ENCODE results near the gene NKAIN4. TPM values are rescaled to one million over a fixed set of nuclear protein-coding genes. Genes with fewer than 3 reads are reported as not detected.

The NKAIN4 gene
- polyA plus RNA-seq, 1 donor = 20.7 TPM

- DNase-seq = no peak
These were observed 59.5 kb downstream of the NKAIN4 start for GRCh38 chr20:63194797-63195173.

- no peak for DNase-seq
These were observed 60.1 kb downstream of the NKAIN4 start for GRCh38 chr20:63194007-63194796.

GRCh38 chr20:63192721-63193120 lies 61.5 kb downstream of the NKAIN4 start:
- no peak for DNase-seq

- DNase-seq = no peak
These were observed 62.9 kb downstream of the NKAIN4 start for GRCh38 chr20:63191400-63191799.

- no peak for DNase-seq
These were observed 63.4 kb downstream of the NKAIN4 start for GRCh38 chr20:63190828-63191227.

Other genes with a start within 250 kb of the NKAIN4 start
- not detected for gene BHLHE23, start 247.5 kb downstream of the NKAIN4 start, polyA plus RNA-seq (ENCODE audit: insufficient read length)
- gene YTHDF1, start 38.3 kb downstream of the NKAIN4 start, polyA plus RNA-seq (ENCODE audit: insufficient read length) = 45.5 TPM
- 0.37 TPM for gene BIRC7, start 18.6 kb downstream of the NKAIN4 start, polyA plus RNA-seq (ENCODE audit: insufficient read length)
- gene ARFGAP1, start 18.4 kb upstream of the NKAIN4 start, polyA plus RNA-seq (ENCODE audit: insufficient read length) = 67.1 TPM
- 1.2 TPM for gene COL20A1, start 38.7 kb upstream of the NKAIN4 start, polyA plus RNA-seq (ENCODE audit: insufficient read length)
- 13.3 TPM for gene CHRNA4, start 106.9 kb upstream of the NKAIN4 start, polyA plus RNA-seq (ENCODE audit: insufficient read length)
- gene KCNQ2, start 218.2 kb upstream of the NKAIN4 start, polyA plus RNA-seq (ENCODE audit: insufficient read length) = 5.5 TPM
- gene EEF1A2, start 244.6 kb upstream of the NKAIN4 start, polyA plus RNA-seq (ENCODE audit: insufficient read length) = 0.67 TPM